ENCODE results near the gene NFKB2. TPM values are rescaled to one million over a fixed set of nuclear protein-coding genes. Genes with fewer than 3 reads are reported as not detected.

Gene NFKB2
- polyA plus RNA-seq, 3 donors, result 15.7 to 17.4 (median 16.8) TPM

- DNase-seq (ENCODE audit: low read depth in 3 of 3, low spot score in 2 of 3), result peak; percentile 76 to 82 (median 81)
Observed at GRCh38 chr10:102394079-102394800, 1.3 kb upstream of the NFKB2 start.

- no peak for DNase-seq (ENCODE audit: low read depth in 3 of 3, low spot score in 2 of 3)
Observed at GRCh38 chr10:102394801-102395399, 605 bp upstream of the NFKB2 start.

GRCh38 chr10:102396317-102396650, 779 bp downstream of the NFKB2 start:
- no peak for DNase-seq (ENCODE audit: low read depth in 3 of 3, low spot score in 2 of 3)

- DNase-seq (ENCODE audit: low read depth in 3 of 3, low spot score in 2 of 3), result no peak
Observed at GRCh38 chr10:102396730-102397151, 1.2 kb downstream of the NFKB2 start.

GRCh38 chr10:102397222-102398171, 2.0 kb downstream of the NFKB2 start:
- DNase-seq (ENCODE audit: low read depth in 3 of 3, low spot score in 2 of 3), result no peak

GRCh38 chr10:102398172-102399020, 2.9 kb downstream of the NFKB2 start:
- no peak for DNase-seq (ENCODE audit: low read depth in 3 of 3, low spot score in 2 of 3)

GRCh38 chr10:102399217-102400021, 3.9 kb downstream of the NFKB2 start:
- DNase-seq (ENCODE audit: low read depth in 3 of 3, low spot score in 2 of 3), result peak in 1 of 3 donors; percentile 77

GRCh38 chr10:102400076-102400475, 4.6 kb downstream of the NFKB2 start:
- no peak for DNase-seq (ENCODE audit: low read depth in 3 of 3, low spot score in 2 of 3)

GRCh38 chr10:102400598-102401341, 5.3 kb downstream of the NFKB2 start:
- DNase-seq (ENCODE audit: low read depth in 3 of 3, low spot score in 2 of 3), result no peak

GRCh38 chr10:102401342-102401654, 5.8 kb downstream of the NFKB2 start:
- no peak for DNase-seq (ENCODE audit: low read depth in 3 of 3, low spot score in 2 of 3)

GRCh38 chr10:102401735-102402511, 6.4 kb downstream of the NFKB2 start:
- DNase-seq (ENCODE audit: low read depth in 3 of 3, low spot score in 2 of 3), result no peak

- no peak for DNase-seq (ENCODE audit: low read depth in 3 of 3, low spot score in 2 of 3)
Observed at GRCh38 chr10:102402512-102402896, 7.0 kb downstream of the NFKB2 start.

GRCh38 chr10:102403115-102403514, 7.6 kb downstream of the NFKB2 start:
- DNase-seq (ENCODE audit: low read depth in 3 of 3, low spot score in 2 of 3), result no peak

GRCh38 chr10:102404361-102405107, 9.0 kb downstream of the NFKB2 start:
- DNase-seq (ENCODE audit: low read depth in 3 of 3, low spot score in 2 of 3), result no peak

GRCh38 chr10:102405108-102405571, 9.6 kb downstream of the NFKB2 start:
- DNase-seq (ENCODE audit: low read depth in 3 of 3, low spot score in 2 of 3), result no peak

GRCh38 chr10:102405632-102406031, 10.1 kb downstream of the NFKB2 start:
- no peak for DNase-seq (ENCODE audit: low read depth in 3 of 3, low spot score in 2 of 3)

- no peak for DNase-seq (ENCODE audit: low read depth in 3 of 3, low spot score in 2 of 3)
Observed at GRCh38 chr10:102406815-102407214, 11.3 kb downstream of the NFKB2 start.

All from right renal cortex interstitium (tissue), 3 donors.